Effector CD8-positive, alpha-beta T cell (primary cell): Measurements from ENCODE around the gene DCST1.
A peak's percentile ranks its signal among the peaks of the same experiment; 100 is the strongest.

ENCODE experiments used
- DNase-seq: peaks from one replicate; lab custom pipeline; 2025; lab: John Stamatoyannopoulos, UW

The DCST1 gene

DNA sequence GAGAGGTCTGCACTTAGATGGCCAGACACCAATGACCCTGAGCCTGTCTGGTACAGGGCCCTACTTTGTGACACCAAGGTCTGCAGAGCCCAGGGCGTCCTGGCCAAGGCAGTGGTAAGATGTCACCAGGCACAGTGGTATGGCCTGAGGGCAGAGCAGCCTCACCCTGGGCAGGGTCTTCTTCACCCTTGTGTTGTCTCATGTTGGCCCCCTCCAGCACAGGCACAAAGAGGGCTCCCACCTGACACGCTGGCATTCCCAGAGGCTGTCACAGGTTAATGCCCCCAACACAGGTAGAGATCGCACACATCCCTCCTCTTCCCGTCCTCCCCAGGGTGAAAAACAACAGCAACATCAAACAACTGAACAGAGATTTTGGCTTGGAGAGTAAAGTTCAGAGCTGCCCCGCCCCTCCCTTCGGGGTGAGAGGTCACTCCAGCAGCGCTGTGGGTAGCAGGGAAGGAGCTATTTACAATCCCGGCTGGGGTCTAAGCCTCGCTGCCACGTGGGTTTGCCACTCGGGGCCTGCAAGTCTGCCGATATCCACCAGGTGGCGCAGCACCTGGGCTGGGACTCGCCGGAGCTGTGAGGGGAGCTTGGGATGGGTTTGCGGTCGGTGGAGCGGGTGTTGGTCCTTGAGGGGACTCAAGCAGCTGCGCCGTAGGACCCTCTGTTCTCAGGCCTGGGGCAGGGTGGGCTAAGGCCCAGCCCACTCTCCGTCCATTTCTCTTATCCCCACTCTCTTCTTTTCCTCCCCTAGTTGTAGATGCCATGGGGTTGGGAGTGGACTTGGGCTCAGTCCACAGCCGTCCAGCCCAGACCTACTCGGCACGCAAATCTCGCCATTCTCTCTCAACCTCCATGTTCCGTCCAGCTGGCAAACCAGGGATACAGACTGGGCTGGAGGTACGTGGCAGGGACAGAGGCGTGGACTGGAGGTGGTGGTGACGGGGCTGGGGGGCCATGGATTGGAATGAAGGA, 57.7 kb downstream of the DCST1 start:
- peak; percentile 76 for DNase-seq

DNA sequence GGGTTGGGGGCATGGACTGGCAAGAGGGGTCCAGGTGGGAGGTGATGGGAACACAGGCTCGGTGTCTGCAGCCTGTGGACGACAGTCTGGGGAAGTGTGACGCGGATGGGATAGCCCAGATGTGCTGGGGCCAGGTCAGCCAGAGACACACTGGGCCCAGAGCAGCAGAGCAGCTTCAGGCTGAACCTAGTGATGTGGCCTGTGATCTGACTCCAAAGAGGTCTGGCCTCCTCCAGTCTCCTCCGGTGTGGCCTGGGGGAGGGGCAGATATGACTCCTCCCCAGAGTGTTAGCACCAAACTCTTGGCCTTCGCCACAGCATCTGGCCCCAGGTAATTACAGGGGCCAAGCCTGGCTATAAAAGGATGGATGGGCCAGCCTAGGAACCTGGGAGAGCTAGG, 58.5 kb downstream of the DCST1 start:
- no peak for DNase-seq

DNA sequence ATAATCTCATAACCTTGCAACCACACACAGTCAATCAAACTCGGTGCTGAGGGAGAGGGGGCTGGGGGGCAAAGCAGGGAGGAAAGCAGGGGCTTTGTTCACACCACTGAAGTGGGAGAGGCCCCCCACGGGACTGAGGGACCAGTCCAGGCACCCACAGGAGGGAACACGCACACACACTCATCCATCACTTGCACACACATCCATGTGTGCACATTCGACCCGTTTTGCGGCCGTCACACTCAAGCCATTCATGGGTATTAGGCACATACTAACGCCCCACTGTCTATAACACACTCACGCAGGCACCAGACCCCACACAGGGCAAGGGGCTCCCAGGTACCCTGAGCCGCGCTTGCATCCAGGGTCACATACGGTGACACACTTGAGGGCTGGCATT, 59.0 kb downstream of the DCST1 start:
- DNase-seq: no peak

DNA sequence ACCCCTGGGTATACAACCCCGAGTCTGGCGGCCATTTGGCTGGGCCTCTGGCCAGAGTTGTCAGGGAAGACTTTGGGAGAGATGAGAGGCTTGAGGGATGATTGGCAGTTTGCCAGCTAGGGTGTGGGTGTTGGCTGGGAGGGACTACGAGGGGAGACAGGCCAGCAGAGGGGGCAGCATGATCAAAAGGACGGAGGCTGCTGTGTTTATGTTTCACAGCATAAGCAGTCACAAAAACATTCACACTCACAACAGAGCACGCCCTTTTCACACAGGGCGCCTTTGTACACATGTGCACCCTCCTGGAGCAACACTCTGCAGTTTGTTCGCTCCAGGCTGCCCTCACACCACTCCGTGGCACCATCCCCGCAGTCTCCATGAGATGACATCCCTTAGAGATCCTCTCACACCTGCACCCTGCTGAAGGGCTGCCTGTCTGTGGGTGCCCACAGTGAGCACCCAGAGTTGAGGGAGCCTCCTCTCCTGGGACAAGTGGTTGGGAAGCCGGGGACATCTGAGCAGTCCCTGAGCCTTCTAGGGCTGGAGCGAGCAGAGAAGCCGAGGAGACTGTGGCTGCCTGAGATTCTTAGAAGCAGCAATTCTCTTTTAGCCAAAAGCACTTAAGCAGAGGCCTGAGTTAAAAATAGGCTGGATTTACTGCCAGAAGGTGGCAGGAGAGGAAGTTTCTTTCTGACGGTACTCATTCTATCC, 60.4 kb downstream of the DCST1 start:
- DNase-seq: no peak

DNA sequence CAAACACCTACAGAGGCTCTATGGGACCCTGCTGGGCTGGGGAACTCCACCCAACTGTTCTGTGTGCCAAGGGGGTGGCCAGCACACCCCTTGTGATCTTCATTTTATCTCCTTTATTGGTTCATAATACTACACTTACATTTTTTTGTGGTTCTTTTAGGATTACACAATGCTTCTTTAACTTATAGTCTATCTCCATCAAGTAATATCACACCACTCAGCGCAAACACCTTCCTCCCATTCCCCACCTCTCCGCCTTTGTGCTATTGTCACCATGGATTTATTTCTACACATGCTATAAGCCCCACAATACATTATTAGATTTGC, 61.0 kb downstream of the DCST1 start:
- DNase-seq: no peak

DNA sequence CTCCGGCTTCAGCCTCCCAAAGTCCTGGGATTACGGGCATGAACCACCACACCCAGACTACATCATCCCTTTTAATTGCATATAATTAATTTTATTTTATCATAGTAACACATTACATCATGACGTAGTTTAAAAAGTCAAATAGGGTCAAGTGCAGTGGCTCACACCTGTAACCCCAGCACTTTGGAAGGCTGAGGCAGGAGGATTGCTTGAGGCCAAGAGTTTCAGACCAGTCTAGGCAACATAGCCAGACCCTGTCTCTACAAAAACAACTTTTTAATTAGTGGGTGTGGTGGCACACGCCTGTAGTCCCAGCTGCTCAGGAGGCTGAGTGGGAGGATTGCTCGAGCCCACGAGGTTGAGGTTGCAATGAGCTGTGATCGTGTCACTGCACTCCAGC, 65.7 kb downstream of the DCST1 start:
- DNase-seq: no peak
